SW480 (cell line): ENCODE measurements around the gene UGGT2.
"Not testable (repeated sequence)": the region's sequence is repeated elsewhere in the genome, so short reads cannot be mapped to it uniquely, and the experiment has no call there.

ENCODE experiments used
- DNase-seq: peaks from one replicate; pipeline ENCODE4 v3.0.0-alpha.2; 2016; ENCODE audit warnings: low spot score

UGGT2 gene

DNA sequence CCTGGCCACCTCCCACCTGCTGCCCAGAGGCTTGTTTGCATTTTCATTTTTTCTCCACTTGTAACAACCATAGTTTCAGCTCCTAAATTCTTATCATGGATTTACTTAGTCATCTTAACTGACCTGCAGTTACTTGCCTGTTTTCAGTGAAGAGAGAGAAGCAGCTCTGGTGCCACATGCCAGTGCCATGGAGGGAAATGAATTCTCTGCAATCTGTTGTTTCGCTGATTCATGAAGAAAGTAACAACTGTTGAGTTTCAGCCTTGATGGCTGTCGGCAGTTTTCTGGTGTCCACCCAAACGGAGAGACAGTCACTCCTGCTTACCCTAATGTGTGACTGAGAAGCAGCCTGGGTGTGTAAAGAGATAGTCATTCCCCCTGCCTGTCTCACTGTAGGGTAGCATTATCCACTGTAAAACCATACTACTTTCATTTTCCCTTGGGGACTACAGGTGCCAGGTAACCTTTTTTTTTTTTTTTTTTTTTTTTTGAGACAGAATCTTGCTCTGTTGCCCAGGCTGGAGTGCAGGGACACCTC, 260.1 kb downstream of the UGGT2 start:
- no peak for DNase-seq

DNA sequence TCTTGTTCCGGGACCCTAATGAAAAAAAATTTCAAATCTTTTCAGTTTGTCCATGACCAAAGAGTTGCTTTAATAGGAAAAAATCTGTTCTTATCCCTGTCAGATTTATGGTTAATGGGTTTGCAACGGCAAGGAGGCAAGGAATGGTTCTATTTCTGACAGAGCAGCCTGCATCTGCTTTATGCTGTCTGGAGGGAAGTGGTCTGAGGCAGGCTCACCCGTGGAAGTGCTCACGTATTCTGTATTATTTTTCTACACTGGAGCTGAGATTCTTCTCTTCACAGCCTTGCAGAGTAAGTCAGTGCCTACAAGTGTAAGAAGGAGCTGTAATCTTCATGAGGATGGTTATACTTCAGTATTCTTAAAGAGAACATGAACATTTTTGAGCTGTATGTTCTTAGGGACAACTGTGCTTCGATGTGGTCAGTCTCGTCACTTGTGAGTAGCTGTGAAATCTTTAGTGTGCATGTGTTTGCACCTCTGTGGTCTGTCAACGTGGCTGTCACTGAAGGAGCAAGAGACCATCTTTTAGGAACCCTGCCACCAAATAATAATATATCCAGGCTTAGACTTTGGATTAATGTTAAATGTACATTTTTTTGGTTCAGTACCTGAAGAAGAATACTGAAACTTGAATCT, 262.0 kb downstream of the UGGT2 start:
- DNase-seq, result no peak

DNA sequence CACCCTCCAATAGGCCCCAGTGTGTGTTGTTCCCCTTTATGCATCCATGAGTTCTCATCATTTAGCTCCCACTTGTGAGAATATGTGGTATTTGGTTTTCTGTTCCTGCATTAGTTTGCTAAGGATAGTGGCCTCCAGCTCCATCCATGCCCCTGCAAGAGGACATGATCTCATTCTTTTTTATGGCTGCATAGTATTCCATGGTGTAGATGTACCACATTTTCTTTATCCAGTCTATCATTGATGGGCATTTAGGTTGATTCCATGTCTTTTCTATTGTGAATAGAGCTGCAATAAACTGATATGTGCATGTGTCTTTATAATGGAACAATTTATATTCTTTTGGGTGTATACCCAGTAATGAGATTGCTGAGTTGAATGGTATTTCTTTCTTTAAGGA, 263.9 kb downstream of the UGGT2 start:
- not testable (repeated sequence) for DNase-seq

DNA sequence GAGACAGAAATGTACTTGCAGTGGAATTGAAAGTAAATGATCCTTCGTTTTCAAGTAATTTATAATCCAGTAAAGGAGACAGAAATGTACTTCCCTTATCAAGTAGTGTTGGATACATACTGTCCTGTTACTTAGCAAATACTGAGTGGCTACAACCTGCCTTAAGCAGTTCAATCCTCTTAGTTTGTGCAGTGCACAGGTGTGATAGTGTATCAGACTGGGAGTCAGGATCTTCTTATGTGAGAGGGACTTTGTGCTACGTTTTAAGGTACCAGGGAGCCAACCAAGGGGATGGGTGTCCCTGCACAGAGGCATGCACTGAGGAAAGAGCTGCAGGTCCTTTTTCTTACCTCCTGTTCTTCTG, 265.1 kb downstream of the UGGT2 start:
- no peak for DNase-seq

DNA sequence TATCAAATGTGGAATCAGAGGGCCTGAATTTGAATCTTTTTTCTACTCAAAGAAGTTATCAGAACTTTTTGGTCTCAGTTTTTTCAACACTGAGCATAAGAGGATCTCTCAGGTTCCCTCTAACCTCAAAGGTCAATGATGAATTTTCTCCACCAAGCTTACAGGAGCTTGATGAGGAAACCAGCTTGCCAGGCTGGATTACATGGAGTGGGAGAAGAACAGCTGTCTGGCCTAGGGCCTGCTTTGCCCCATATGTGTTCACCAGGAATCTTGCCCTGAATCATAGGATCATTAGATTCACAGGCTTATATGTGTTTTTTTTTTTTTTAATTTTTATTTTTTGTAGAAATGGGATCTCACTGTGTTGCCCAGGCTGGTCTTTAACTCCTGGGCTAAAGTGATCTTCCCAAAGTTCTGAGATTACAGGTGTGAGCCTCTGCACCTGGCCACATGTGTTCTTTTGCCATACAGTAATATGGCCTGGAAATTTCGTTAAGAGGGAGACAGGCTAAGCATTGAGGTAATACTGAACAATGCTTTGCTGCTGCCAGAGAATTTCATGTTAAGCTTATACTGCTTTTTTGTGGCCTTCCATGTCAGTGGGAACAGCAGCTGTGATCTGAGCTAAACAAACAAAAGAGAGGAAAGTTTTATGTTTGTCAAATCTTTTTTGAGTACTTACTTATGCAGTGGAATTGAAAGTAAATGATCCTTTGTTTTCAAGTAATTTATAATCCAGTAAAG, 265.7 kb downstream of the UGGT2 start:
- no peak for DNase-seq

DNA sequence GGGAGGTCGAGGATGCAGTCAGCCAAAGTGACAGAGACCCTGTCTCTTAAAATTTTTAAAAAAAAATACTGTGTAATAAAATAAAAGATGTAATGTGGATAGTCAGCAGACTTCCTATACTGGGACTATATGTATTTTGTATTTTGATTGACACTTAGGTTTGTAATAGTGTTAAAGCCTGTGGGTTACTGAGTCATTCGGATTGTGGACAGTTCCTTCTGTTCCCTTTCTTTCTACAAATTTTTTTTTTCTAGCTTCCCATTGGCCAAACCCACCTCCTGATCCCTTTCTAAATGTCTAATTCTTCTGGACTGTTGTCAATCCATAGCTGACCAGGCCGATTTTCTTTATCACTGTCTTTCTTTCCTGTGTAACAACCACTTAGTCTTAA, 268.3 kb downstream of the UGGT2 start:
- no peak for DNase-seq

DNA sequence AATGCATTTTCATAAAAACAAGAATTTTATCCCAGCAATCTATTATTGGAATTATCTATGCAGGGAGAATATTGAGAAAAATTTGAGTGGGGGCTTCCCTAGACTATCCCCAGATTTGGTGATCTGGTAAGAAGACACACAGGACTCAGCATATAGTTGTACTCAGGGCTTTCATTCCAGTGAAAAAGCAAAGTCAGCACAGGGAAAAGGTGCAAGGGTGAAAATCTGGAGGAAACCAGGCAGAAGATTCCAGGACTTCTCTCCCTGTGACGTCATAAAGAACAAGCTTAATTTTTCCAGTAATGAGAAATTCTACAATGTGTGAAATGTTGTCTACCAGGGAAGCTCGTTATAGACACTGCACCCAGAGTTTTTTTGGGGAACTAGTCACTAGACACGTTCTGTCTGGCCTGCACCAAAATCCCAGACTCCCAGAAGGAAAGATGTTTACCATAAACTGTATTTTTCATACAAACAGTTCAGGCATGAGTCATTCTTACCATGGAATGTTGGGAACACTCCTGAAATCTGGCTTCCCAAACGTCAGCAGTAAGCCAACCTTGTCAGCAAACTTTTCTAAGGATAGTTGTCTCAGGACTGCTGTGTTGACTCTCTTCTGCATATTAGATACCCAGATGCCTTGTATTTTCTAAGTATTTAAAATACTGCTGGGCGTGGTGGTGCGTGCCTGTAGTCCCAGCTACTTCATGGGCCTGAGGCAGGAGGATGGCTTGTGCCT, 268.9 kb downstream of the UGGT2 start:
- DNase-seq, result no peak

DNA sequence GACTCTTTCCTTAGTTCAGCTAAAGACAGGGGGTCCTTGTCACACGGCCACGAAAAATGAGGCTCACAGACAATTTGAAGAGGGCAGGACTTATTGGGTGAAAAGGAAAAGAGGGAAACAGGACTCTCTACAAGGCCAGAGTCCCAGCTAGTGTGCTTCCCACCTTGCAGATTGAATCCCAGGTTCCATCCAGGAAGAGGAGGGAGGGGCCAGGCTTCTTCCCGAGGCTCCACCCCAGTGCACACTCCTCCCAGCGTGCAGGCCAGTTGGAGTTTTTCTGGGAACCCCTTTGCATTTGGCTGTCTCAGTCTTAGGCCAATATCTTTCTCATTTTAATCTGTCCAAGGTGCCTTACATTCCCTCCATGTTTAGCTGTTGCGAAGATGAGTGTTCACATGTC, 269.5 kb downstream of the UGGT2 start:
- no peak for DNase-seq

DNA sequence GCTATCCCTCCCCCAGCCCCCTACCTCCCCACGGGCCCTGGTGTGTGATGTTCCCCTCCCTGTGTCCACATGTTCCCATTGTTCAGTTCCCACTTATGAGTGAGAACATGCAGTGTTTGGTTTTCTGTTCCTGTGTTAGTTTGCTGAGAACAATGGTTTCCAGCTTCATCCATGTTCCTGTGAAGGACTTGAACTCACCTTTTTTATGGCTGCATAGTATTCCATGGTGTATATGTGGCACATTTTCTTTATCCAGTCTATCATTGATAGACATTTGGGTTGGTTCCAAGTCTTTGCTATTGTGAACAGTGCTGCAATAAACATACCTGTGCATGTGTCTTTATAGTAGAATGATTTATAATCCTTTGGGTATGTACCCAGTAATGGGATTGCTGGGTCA, 271.3 kb downstream of the UGGT2 start:
- DNase-seq, result not testable (repeated sequence)

DNA sequence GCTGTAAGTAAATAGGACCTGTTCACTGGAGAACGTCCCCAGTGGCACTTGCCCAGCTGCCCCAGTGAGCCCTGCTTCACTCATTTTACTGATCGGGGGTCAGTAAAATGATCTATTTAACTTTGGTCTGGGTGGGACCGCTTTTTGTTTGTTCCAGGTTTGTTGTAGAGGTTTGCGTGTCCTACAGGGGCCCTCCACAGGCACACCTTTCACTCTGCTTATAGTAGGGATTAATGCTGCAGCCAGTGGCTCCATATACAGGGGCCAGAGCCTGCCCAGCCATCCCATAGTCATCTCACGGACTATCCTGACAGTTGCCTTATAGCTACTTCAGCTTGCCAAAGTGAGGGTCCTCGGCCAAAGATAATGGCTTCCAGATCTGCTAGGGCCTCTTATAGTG, 272.2 kb downstream of the UGGT2 start:
- DNase-seq, result no peak

DNA sequence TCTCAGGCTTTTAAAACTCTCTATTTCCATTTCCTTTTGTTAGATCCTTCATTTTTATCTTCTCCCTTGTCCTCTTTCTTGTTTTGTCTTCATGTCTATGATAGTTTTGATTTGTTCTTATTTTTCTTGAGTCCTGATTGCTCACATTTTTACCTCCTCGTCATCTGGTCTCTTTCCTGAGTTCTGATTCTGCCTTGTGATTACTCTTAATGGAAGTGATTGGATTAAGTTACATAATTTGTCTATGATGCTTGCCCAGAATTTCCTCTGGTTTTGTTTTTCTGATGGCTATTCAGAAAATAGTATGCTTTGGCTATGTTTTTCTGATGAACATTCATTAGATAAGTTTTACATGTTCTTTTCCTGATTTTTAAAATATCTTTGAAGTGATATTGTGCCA, 273.7 kb downstream of the UGGT2 start:
- DNase-seq, result no peak

DNA sequence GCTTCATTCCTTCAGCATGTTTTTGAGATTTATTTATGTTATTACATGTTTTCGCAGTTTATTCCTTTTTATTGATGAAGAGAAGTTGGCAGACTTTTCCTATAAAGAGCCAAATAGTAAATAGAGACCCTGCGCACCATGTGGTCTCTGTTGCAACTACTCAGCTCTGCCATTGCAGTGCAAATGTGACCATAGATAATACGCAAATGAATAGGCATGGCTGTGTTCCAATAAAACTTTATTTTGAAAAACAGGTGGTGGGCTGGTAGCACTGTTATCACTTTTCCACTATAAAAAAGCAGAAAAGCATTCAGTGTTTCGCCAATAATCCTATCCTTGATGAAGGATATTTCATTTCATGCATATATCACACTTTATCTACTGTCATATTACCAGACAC, 281.3 kb downstream of the UGGT2 start:
- DNase-seq, result no peak

DNA sequence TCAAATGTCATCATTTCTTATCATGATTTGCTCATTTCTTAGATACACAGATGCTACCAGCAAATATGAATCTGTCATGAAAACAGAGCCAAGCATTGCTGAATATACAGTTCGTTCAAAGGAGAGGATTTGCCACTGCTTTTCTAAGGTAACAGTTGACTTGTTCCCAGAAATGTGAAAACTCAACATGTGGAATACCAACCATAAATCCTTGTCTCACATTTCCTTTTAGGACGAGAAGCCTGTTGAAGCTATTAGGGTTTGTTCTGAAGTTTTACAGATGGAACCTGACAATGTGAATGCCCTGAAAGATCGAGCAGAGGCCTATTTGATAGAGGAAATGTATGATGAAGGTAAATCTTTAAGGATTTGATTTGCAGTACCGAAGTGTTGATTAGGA, 289.6 kb downstream of the UGGT2 start:
- DNase-seq, result no peak

DNA sequence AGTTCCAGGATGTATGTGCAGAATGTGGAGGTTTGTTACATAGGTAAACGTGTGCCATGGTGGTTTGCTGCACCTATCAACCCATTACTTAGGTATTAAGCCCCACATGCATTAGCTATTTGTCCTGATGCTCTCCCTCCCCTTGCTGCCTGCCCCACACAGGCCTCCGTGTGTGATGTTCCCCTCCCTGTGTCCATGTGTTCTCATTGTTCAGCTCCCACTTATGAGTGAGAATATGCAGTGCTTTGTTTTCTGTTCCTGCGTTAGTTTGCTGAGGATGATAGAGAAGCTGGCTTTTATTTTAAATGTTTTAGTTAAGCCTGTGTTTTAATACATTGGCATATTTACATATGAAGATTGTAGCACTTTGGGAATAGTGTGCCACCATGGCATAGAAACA, 290.6 kb downstream of the UGGT2 start:
- not testable (repeated sequence) for DNase-seq

DNA sequence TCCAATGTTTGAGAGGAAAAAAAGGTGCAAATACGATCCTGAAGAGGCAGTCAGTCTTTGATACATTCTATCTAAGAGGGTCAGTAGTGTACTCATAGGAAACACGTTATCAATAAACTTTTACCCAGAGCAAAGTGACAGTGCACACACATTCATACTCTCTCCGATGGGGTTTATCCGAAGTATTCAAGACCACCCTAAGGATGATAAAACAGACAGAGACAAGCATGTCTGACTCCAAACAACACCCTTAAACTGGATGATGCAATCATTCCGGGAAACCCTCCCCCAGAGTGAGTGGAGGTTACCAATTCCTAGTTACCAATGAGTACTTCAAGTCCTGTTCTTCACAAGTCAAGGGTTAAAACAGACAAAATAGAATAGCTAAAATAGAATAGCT, 297.1 kb downstream of the UGGT2 start:
- DNase-seq, result no peak

DNA sequence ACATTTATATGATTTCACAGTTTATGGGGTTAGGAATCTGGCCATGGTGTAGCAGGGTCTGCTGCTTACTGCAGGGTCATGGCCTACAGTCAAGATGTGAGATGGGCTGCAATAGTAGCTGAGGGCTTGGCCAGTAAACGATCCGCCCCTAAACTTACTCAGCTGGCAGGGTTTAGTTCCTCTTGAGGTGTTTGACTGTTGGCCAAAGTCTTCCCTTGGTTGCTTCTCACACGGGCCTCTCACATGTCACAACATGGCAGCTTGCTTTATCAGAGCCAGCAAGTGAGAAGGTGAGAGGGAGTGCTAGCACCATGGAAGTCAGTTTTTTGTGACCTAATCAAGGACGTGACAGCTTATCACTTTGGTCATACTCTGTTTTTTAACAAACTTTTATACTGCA, 299.1 kb downstream of the UGGT2 start:
- DNase-seq, result no peak

DNA sequence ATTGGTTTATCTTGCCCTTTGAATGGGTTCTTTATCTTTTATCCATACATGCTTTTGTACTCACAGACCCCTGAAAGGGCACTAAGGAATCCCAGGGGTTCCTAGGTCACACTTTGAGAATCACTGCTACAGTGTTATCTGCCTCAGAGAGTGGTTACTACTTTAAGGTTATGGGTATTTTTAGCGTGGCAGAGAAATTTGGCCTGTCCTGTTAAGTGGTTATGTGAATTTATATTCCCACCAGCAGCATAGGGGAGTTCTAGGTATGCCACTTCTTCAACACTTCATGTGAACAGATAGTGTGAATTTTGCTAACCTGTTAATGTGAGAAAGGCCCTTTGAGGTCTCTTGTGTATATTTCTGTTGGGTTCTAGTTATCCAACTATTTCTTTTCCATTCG, 300.5 kb downstream of the UGGT2 start:
- no peak for DNase-seq
